Stimulated activated CD8-positive, alpha-beta memory T cell treated with anti-CD3 and anti-CD28 coated beads, Interleukin-15, amount 100 ng/mL, for 24 hours (primary cell): Measurements from ENCODE around the gene SPSB2.

ENCODE experiments used
- DNase-seq: peaks from one replicate; pipeline ENCODE4 v3.0.0-alpha.2; 2020; ENCODE audit warnings: low read depth

SPSB2 gene

GRCh38 chr12:6851921-6852650 lies 21.0 kb downstream of the SPSB2 start, which contains the start of gene USP5:
USP5 (plus strand) TSS chr12:6852150; CDS start chr12:6852180, 30 bp downstream.
- DNase-seq = peak; percentile 88

GRCh38 chr12:6851153-6851920 lies 21.8 kb downstream of the SPSB2 start, which contains the start of gene CDCA3:
CDCA3 (minus strand) TSS chr12:6851286; CDS start chr12:6850952, 334 bp downstream.
- peak; percentile 75 for DNase-seq

- no peak for DNase-seq
Measured at GRCh38 chr12:6850796-6851152, 22.3 kb downstream of the SPSB2 start.

- DNase-seq = no peak
Measured at GRCh38 chr12:6849976-6850560, 23.0 kb downstream of the SPSB2 start.

GRCh38 chr12:6849427-6849826 lies 23.7 kb downstream of the SPSB2 start:
- no peak for DNase-seq

- DNase-seq = no peak
Measured at GRCh38 chr12:6847676-6848075, 25.4 kb downstream of the SPSB2 start.

GRCh38 chr12:6846316-6846869 lies 26.7 kb downstream of the SPSB2 start:
- no peak for DNase-seq

GRCh38 chr12:6845395-6845794 lies 27.7 kb downstream of the SPSB2 start:
- no peak for DNase-seq

- DNase-seq = no peak
Measured at GRCh38 chr12:6843118-6843902, 29.8 kb downstream of the SPSB2 start.

- no peak for DNase-seq
Measured at GRCh38 chr12:6842075-6842474, 31.0 kb downstream of the SPSB2 start.

GRCh38 chr12:6840761-6841515 lies 32.2 kb downstream of the SPSB2 start, which contains the start of gene GNB3:
GNB3 (plus strand) TSS chr12:6840925; CDS start chr12:6841288, 363 bp downstream.
- no peak for DNase-seq

GRCh38 chr12:6840330-6840729 lies 32.8 kb downstream of the SPSB2 start:
- DNase-seq = no peak

- no peak for DNase-seq
Measured at GRCh38 chr12:6839482-6840201, 33.5 kb downstream of the SPSB2 start.

- no peak for DNase-seq
Measured at GRCh38 chr12:6838854-6839253, 34.2 kb downstream of the SPSB2 start.

GRCh38 chr12:6837370-6838060 lies 35.6 kb downstream of the SPSB2 start:
- DNase-seq = no peak

GRCh38 chr12:6836851-6837250 lies 36.3 kb downstream of the SPSB2 start:
- DNase-seq = no peak

- no peak for DNase-seq
Measured at GRCh38 chr12:6834873-6835272, 38.2 kb downstream of the SPSB2 start.

GRCh38 chr12:6834254-6834653 lies 38.8 kb downstream of the SPSB2 start:
- no peak for DNase-seq

GRCh38 chr12:6833189-6833890 lies 39.8 kb downstream of the SPSB2 start:
- DNase-seq = no peak
